Left colon (tissue), 2 donors: ENCODE measurements around the gene SKOR1. TPM values are rescaled to one million over a fixed set of nuclear protein-coding genes. Genes with fewer than 3 reads are reported as not detected.

Experiments used
- ATAC-seq: fragments of 200-7000 bp; cut with Tn5 transposase; one replicate; pipeline ENCODE4 v1.9.1; 2020; ENCODE audit warnings: mild to moderate bottlenecking, moderate library complexity
- DNase-seq, 2 donors: peaks; one replicate each; pipeline ENCODE4 v3.0.0-alpha.2; 2020
- intact Hi-C, 2 donors: fragments of 100-400 bp; cut with DNase I in 1 of 2; cut with micrococcal nuclease in 1 of 2; formaldehyde crosslinking; loops; one replicate each; pipeline versions ENCODE4 v1.11.2 to v1.14.0; 2022; cut with DNase I, micrococcal nuclease
- long read RNA-seq: library from polyadenylated mRNA; unstranded; transcript quantifications from one replicate; pipeline ENCODE4 v2.0.0, GENCODE V29; 2021
- total RNA-seq, 2 donors: library from RNA; stranded (reverse); fragmentation: NEBNext Ultra II Directional; extraction: Animal tissue kit (Norgen Biotek cat#: 25700); gene quantifications; one replicate each; pipeline ENCODE4 v1.2.1, GENCODE V29; 2021
- donor health status: DM: no; HTN: no; CAD: no.
- donor health status: DM: yes; HTN: yes; CAD: no.

The SKOR1 gene, protein sequence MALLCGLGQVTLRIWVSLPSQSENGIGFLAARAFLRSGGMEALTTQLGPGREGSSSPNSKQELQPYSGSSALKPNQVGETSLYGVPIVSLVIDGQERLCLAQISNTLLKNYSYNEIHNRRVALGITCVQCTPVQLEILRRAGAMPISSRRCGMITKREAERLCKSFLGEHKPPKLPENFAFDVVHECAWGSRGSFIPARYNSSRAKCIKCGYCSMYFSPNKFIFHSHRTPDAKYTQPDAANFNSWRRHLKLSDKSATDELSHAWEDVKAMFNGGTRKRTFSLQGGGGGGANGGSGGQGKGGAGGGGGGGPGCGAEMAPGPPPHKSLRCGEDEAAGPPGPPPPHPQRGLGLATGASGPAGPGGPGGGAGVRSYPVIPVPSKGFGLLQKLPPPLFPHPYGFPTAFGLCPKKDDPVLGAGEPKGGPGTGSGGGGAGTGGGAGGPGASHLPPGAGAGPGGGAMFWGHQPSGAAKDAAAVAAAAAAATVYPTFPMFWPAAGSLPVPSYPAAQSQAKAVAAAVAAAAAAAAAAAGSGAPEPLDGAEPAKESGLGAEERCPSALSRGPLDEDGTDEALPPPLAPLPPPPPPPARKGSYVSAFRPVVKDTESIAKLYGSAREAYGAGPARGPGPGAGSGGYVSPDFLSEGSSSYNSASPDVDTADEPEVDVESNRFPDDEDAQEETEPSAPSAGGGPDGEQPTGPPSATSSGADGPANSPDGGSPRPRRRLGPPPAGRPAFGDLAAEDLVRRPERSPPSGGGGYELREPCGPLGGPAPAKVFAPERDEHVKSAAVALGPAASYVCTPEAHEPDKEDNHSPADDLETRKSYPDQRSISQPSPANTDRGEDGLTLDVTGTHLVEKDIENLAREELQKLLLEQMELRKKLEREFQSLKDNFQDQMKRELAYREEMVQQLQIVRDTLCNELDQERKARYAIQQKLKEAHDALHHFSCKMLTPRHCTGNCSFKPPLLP
- total RNA-seq = under 1 TPM; 0.47 to 0.49 TPM
- long read RNA-seq, partial matches to known transcripts = 0 of 1 reads
- long read RNA-seq, other reads (novel, unspliced or antisense) = 1 of 1 reads

DNA sequence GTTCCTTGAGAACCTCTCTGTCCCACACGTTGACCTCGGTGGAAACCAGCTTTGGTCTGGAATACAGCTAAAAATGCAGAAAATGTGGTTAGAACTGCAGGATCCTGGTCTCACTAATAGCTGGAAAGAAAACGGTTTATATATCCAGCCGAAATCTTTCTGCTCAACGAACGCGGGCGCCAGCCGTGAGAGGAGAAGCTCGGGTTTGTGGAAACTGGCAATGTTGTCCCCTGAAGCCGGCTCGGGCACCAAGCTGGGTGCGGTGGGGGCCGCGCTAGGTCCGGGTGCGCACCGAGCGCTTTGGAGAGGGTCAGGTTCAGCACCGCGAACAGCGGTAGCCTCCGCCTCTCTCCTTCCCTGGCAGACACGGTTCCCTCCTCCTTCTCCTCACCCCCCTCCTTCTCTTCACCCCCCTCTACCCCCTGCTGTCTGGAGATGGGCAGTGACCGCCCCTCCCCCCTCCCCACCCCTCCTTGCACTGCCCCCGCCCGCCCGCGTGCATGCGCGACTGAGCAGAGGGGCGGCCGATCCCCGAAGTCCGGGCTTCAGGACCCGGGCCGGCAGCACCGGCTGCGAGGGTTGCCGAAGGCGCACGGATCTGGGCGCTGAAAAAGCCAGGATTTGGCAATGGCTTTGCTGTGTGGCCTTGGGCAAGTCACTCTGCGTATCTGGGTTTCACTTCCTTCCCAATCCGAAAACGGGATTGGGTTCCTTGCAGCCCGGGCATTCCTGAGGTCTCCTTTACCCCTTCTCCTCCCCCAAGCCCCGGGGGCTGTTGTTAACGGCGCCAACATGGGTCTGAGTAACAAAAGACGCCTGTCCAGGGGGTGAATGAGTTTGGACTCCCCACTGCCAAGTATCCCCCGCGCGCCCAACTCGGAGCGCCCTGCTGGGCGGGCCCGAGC lies at the start of gene SKOR1:
SKOR1 (plus strand) TSS at position 534 of the 905 bp plus-strand sequence; CDS start at position 628, 94 bp downstream.
- intact Hi-C loops = no loop called here
- ATAC-seq = peak; percentile 28

DNA sequence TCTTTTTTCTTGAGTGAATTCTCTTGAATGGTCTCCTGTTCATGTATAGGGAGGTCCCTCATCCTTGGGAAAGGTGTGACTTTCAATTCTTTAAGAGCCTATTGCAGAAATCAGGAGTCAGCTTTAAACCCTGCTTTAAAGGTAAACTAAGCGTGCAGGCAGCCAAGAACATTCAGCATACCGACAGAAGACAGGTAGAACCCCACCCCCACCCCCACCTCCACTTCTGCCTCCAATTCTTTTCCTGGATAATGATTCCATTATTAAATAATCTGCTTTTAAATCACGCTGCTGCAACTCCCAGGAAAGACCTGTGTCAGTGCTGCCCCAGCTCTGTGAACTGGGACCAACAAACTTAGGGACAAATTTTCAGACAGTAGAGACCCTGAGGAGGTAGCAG lies 49.3 kb upstream of the SKOR1 start:
- DNase-seq (no peak), ATAC-seq (no peak)
- intact Hi-C loops = no loop called here

More for the DNA sequence above, at the start of gene SKOR1:
- DNase-seq = no peak

DNA sequence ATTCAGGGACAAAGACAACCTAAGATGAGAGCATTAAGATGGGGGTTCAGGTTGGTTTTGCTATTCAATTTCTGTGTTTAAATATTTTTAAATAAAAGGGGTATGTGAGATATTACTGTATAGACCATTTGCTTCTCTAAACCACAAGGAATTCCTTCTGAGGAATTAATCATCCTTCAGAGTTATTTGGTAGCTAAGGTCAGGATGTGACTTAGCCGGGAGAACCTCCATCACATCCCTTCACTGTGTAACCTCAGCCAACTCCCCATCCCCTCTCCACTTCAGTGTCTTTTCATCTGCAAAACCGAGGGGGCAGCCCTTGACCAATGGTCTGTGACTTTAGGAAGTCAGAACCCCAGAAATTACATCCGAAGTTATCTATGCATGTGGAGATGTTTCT lies 48.7 kb upstream of the SKOR1 start:
- no peak for ATAC-seq
- DNase-seq = no peak
- intact Hi-C loops = no loop called here

DNA sequence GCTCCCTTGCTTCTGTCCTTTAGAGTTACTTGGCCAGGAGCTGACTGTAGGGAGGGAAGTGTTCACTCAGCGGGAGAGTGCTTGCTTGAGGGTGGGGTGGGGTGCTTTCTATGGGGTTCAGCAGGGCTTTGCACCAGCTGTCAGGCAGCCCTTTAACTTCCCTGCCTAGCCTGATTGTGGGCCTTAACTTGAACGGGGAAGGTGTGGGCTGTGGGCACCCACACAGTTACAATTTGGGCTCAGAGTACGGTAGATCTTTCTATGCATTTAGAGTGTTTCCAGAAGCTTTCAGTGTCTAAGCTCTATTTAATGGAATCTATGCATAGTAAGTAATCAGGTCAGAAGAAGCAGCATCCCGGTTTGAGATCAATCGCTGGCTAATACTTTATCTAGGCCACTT lies 48.2 kb upstream of the SKOR1 start:
- no peak for DNase-seq
- intact Hi-C loops = no loop called here
- no peak for ATAC-seq

DNA sequence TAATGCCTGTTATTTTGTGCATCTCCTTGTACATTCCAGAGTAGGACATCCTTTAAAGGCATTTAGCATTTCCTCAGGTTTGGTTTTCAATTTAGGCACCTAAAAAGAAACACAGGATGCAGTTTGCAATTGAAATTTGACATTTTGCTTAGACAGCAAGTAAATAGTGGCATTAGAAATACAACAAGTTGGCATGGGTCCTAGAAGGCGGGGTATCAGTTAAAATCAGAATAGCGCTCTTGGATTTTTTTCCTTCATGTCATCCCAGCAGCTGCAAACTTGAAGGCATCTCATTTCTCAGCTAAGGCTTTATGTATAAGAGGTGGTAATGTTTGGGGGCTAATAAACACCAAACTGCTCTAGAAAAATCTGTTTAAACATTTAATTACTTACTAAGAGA lies 47.5 kb upstream of the SKOR1 start:
- ATAC-seq (no peak), DNase-seq (no peak)
- intact Hi-C loops = no loop called here

DNA sequence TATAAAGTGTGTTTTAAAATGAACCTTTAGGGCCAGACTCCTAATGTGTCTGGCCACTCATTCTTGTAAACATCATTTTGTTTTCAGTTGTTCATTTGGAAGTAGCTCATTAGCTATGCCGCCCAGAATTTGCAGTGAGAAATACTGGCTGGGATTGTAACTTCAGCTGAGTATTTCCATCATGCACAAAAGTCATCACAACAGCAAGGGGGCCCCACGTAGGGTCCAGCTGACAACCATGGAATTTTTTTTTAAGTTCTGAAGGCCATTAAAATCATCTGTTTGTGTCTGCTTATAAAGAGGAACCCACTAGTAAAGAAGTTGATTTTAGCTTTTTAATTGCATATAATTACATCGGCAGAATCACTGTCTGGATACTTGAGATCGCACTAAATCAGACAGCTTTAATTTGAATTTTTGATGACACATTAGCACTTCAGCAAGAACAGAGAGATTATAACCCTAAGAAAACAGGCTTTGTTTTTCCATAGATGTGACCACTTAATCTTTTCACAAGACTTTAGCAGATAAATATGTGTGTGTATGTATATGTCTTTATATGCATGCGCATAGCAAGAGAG lies 46.3 kb upstream of the SKOR1 start:
- ATAC-seq = no peak
- intact Hi-C loops = no loop called here

DNA sequence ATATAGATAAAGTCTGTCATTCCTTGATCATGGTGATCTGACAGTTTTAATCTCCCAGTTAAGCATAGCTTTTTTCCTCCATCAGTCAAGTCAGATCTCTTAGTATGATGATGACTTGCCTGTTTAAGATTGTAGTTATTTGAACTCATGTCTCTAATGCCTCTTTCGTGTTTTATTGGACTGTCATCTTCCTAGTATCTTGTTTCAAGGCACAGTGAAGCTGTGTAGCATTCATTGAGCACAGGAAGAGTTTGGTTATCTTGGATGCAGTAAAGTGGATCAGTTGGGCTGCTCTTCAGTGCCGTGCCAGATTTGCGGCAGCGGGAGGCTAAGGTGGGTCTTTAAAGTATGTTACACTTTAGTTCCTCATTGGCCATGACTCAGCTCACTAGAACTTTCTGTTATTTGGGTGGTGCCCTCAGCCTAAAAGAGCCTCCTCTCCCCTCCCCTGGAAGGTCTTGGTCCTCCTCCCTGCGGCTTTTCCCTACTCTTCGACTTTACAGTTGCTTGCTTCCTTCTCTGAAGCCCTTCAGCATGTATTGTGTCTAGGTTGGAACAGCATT lies 45.7 kb upstream of the SKOR1 start:
- ATAC-seq (no peak), DNase-seq (no peak)
- intact Hi-C loops = no loop called here

More for the DNA sequence above, 46.3 kb upstream of the SKOR1 start:
- DNase-seq = no peak

DNA sequence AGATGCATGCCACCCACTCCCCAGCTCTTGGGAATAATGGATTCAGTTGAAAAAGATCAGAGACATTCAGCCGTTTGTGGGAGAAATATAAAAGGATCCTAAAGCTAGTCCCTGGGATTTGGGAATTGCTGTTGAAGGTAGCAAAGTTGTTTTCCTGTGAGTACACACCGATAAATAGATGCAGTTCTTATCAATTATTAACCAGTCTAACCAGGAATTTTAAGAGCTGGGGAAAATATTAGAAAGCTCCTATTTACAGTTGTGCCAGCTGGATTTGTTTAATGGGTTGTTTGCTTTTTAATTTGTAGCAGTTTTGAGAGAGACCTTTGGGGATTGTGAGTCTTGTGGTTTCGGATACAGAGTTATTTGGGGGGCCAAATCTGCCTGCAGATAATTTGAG lies 44.2 kb upstream of the SKOR1 start:
- intact Hi-C loops = no loop called here
- ATAC-seq (no peak), DNase-seq (no peak)

DNA sequence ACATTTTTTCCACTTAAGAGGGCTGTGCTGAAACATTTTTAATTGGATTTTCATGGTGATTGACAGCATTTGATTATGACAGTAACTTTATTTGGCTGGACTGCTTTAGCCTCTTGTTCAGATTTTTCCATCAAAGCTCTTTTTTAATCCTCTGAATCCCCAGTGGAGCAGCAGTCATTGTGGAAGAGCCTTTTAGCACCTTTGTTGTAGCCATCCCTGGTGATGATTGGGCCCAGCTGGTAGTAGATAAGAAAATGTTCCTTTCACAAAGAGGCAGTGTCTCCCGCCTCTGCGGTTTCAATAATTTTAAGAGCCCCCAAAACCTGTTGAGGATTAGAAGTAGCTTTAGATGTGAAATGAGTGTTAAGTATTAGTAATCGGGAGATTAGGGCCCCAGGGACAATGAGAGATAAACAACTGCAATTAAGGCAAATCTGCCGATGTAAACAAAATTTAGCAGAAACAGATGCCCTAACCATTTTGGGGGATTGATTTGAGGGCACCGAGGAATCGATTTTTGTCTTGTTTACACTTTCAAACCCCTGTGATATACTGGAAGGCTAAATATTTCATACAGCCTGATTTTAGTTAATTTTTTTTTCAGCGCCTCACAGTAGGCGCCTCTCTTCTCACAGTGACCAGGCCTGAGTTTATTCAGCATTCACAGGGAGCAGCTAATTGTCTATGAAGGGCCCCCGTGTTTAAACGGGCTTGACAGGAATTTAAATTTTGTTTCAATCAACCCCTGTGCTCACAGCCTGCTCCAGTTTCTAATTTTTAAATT lies 43.2 kb upstream of the SKOR1 start:
- ATAC-seq = no peak
- intact Hi-C loops = no loop called here
- DNase-seq = no peak

DNA sequence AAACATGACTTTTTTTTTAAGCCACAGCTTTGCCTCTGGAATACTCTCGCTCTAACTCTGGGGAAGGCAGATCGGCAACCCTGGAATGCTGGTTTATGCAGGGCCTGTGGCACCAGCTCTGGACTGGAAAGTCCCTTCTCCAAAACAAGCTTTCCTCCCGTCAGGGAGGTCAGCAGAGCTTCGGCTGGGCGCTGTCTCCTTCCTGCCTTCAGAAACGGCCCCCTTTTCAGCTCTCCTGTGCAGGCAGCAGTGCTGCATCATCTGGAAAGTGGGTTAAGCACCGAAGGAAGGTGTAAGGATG lies 42.7 kb upstream of the SKOR1 start:
- ATAC-seq = no peak
- intact Hi-C loops = no loop called here
- no peak for DNase-seq

DNA sequence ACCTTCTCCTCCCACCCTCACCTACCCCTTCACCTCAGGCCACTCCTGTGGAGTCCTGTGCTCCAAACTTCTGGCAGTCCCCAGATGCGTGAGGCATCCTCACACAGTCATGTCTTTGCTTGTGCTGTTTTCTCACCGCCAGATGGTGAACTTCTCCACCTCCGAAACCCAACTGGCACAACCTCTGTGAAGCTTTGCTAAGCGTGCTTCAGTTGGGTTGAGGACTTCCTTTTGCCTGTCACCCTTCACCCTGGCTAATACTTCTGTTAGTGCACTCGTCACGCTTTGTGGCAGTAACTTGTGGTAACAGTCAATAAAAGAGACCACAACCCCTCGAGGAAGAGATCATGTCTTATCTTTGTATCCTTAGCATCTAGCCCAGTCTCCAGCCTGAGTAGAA lies 42.0 kb upstream of the SKOR1 start:
- intact Hi-C loops = no loop called here
- no peak for DNase-seq
- ATAC-seq = peak; percentile 9

DNA sequence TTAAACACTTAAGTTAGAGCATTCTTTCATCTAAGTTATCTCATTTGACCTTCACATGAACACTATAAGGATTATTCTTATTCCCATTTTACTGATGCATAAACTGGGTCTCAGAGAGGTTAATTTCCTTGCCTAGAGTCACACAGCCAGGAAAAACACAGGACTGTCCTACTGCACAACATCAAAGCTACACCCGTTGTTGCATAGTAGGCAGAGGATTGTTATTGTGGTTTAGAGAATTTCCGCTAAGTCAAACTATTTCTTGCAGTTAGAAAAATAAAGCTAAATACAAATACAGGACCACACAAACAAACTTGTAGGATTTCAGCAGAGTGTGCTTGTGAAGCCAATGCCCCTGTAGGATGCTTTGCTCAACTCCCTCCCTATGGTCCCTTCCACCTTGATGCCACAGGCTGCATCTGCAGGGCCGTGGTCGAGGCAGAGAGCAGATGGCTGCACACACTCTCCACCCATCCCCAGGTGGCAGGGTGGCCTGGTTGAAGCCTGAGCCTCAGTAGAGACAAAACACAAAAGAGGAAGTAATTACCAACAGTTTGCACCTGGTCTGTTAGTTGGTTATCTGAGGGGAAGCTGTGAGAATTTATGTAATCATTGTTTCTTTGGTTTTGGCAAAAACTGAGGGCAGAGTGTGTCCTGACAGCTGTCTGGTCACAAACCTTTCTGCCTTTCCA lies 41.1 kb upstream of the SKOR1 start:
- intact Hi-C loops = no loop called here
- peak; percentile 64 for ATAC-seq
- peak; percentile 29 to 34 for DNase-seq

DNA sequence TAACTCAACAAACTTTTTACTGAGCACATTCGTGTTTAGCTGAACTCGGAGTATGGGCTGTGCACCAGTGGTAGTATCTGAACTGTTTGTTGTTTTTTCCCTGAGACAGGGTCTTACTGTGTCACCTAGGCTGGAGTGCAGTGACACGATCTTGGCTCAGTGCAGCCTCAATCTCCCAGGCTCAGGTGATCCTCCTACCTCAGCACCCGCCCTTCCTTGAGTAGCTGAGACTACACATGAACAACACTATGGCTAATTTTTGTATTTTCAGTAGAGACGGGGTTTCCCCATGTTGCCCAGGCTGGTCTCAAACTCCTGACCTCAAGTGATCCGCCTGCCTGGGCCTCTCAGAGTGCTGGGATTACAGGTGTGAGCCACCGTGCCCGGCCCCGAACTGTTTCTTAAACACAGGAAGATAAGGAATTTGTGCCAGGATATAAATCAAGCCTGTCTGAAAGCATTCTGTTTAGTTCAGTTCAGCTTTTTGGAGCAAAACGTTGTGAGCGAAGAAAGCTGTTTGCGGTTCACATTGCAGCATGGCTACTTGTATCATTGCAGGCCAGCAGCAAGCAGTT lies 40.4 kb upstream of the SKOR1 start:
- DNase-seq = no peak
- ATAC-seq = no peak
- intact Hi-C loops = no loop called here

DNA sequence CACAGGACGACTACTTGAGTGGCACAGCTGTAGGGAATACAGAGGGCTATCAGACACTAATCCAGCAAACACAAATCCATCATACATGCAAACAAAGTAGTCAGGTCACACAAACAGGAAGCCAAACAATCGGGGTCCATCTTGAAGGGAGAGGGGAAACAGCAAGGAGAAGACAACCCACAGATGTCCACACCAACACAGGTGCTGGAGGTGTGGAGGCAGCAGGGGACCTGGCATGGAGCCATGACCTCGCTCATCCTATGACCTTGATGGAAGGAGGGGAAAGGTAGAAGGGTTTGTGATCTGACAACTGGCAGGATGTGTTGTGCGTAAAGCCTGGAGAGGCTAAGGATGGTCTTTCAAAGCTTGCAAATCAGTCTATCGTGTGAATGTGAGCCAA lies 39.9 kb upstream of the SKOR1 start:
- ATAC-seq = no peak
- no peak for DNase-seq
- intact Hi-C loops = no loop called here

DNA sequence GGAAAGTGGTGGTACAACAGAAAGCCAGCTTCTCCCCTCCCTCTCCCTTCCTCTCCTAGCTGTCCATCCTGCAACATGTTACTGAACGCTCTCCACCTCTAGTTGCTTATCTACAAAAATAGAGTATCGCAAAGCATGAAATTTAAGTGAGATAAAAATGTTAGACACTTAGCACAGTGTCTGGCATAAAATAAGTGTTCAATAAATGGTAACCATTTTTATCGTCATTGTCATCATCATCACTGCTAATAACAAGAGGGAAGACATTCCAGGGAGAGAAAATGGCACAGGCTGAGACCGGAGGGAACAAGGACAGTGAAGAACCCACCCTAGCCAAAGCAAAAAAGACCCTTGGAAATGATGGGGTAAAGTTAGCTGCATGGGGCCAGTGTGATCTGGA lies 38.7 kb upstream of the SKOR1 start:
- ATAC-seq (no peak), DNase-seq (no peak)
- intact Hi-C loops = no loop called here

DNA sequence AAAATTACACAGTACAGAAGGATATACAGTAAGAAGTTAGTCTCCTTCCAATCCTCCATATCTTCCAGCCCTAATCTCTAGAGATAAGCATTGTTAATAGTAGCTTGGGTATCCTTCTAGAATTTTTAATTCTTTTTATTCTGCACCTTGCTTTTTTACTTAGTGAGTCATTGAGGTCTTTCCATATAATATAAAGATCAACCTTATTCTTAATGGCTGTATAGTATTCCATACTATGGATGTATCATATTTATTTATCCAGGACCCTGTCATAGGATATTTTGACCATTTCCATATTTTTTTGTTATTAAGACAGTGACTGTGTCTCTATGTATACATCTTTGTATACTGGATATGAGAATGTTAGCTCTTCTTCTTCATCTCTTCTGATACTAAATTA lies 36.3 kb upstream of the SKOR1 start:
- intact Hi-C loops = no loop called here
- no peak for DNase-seq
- ATAC-seq = no peak
